ENCODE results near the gene STX12. TPM values are rescaled to one million over a fixed set of nuclear protein-coding genes. Genes with fewer than 3 reads are reported as not detected.
"Not testable (repeated sequence)": the region's sequence is repeated elsewhere in the genome, so short reads cannot be mapped to it uniquely, and the experiment has no call there.

The STX12 gene
- total and polyA plus RNA-seq, 12 donors, result 18.4 to 81.9 (median 55.4) TPM

- peak overlapping the region; percentile 54 to 91 (median 64) for H3K4me3 ChIP-seq
These were observed 917 bp downstream of the STX12 start for GRCh38 chr1:27773826-27774445.

GRCh38 chr1:27774654-27775053, 1.6 kb downstream of the STX12 start:
- no peak for TF ChIP-seq POLR2A (IDR thresholded peaks at IDR 0.05)
- intact Hi-C loops (cut with DNase I), result no loop called here
- Histone ChIP-seq H3K4me1 (replicated peaks in 1 of 2) (peaks cover 8 to 27% of the 10 kb centered on the region in 2 donors), H3K27me3 (no peaks in the 10 kb centered on the region), H3K27ac (no peak overlapping the region), H3K9me3 (replicated peaks in 1 of 3) (no peaks in the 10 kb centered on the region), H3K4me3 (no peak overlapping the region), H3K36me3 (replicated peaks in 1 of 2) (no peaks in the 10 kb centered on the region)
- DNase-seq, result no peak
- 55 to 71% (median 58%) methylated on average over 2 of the region's 2 CpGs for WGBS, 4 donors

More at GRCh38 chr1:27773826-27774445, 917 bp downstream of the STX12 start:
- peak overlapping the region; percentile 66 to 96 (median 85) for H3K27ac ChIP-seq
- TF ChIP-seq CTCF (IDR thresholded peaks at IDR 0.05) (no peak), POLR2A (IDR thresholded peaks at IDR 0.05) (no peak)
- no peaks in the 10 kb centered on the region for H3K27me3 ChIP-seq
- no peaks in the 10 kb centered on the region for H3K36me3 ChIP-seq (replicated peaks in 1 of 2)
- DNase-seq, result no peak
- intact Hi-C loops (cut with DNase I), result no loop called here
- 29 to 33% (median 30%) methylated on average over 3 of the region's 3 CpGs for WGBS, 4 donors
- H3K4me1 ChIP-seq (replicated peaks in 1 of 2), result peaks cover 8 to 27% of the 10 kb centered on the region in 2 donors
- H3K9me3 ChIP-seq (replicated peaks in 1 of 3), result no peaks in the 10 kb centered on the region

- H3K9me3 ChIP-seq (replicated peaks in 1 of 3); H3K36me3 ChIP-seq (replicated peaks in 1 of 2); intact Hi-C loops (cut with DNase I); H3K27me3 ChIP-seq; H3K27ac ChIP-seq; H3K4me3 ChIP-seq; DNase-seq: not testable (repeated sequence)
- WGBS, 4 donors, result 69 to 79% (median 76%) methylated on average over 3 of the region's 3 CpGs
- peaks cover 8 to 27% of the 10 kb centered on the region in 2 donors for H3K4me1 ChIP-seq (replicated peaks in 1 of 2)
These were observed 2.3 kb downstream of the STX12 start for GRCh38 chr1:27775336-27775735.

- H3K9me3 ChIP-seq (replicated peaks in 1 of 3); intact Hi-C loops (cut with DNase I): not testable (repeated sequence)
- peaks cover 8 to 27% of the 10 kb centered on the region in 2 donors for H3K4me1 ChIP-seq (replicated peaks in 1 of 2)
These were observed 3.3 kb downstream of the STX12 start for GRCh38 chr1:27776276-27776675.

GRCh38 chr1:27778056-27778455, 5.0 kb downstream of the STX12 start:
- no peaks in the 10 kb centered on the region for H3K27me3 ChIP-seq
- no peaks in the 10 kb centered on the region for H3K36me3 ChIP-seq (replicated peaks in 1 of 2)
- intact Hi-C loops (cut with DNase I), result no loop called here
- TF ChIP-seq POLR2A (IDR thresholded peaks at IDR 0.05) (no peak), CTCF (IDR thresholded peaks at IDR 0.05) (no peak)
- DNase-seq, result no peak
- WGBS, 4 donors, result 90 to 97% (median 95%) methylated on average over 3 of the region's 3 CpGs
- no peak overlapping the region for H3K27ac ChIP-seq
- H3K9me3 ChIP-seq (replicated peaks in 1 of 3), result no peaks in the 10 kb centered on the region
- H3K4me3 ChIP-seq, result no peak overlapping the region
- H3K4me1 ChIP-seq (replicated peaks in 1 of 2), result peaks cover 8 to 26% of the 10 kb centered on the region in 2 donors

More at GRCh38 chr1:27776276-27776675, 3.3 kb downstream of the STX12 start:
- not testable (repeated sequence) for H3K27ac ChIP-seq; H3K4me3 ChIP-seq; H3K36me3 ChIP-seq (replicated peaks in 1 of 2); H3K27me3 ChIP-seq; DNase-seq

GRCh38 chr1:27779122-27779521, 6.1 kb downstream of the STX12 start:
- no peaks in the 10 kb centered on the region for H3K9me3 ChIP-seq (replicated peaks in 1 of 3)
- intact Hi-C loops (cut with DNase I), result no loop called here
- no peak for TF ChIP-seq POLR2A (IDR thresholded peaks at IDR 0.05)
- TF ChIP-seq CTCF (IDR thresholded peaks at IDR 0.05), result no peak
- 77 to 85% (median 80%) methylated on average over 4 of the region's 4 CpGs for WGBS, 4 donors
- DNase-seq, result no peak
- no peaks in the 10 kb centered on the region for H3K36me3 ChIP-seq (replicated peaks in 1 of 2)
- H3K27me3 ChIP-seq, result no peaks in the 10 kb centered on the region
- H3K4me1 ChIP-seq (replicated peaks in 1 of 2), result peaks cover 6 to 27% of the 10 kb centered on the region in 2 donors
- no peak overlapping the region for H3K27ac ChIP-seq
- H3K4me3 ChIP-seq, result no peak overlapping the region
